Bone marrow (tissue), 2 donors: ENCODE data around the gene GABRG3.
"Not testable (repeated sequence)": the region's sequence is repeated elsewhere in the genome, so short reads cannot be mapped to it uniquely, and the experiment has no call there.

ENCODE experiments used
- DNase-seq, 2 donors: peaks; one replicate each; lab custom pipeline; 2025; lab: John Stamatoyannopoulos, UW

GABRG3 gene

GRCh38 chr15:27182561-27183110, 211.7 kb downstream of the GABRG3 start:
- no peak for DNase-seq

GRCh38 chr15:27183201-27183600, 212.2 kb downstream of the GABRG3 start:
- no peak for DNase-seq

- DNase-seq: not testable (repeated sequence)
Measured at GRCh38 chr15:27191515-27191914, 220.5 kb downstream of the GABRG3 start.

GRCh38 chr15:27196691-27197090, 225.7 kb downstream of the GABRG3 start:
- DNase-seq: no peak

- no peak for DNase-seq
Measured at GRCh38 chr15:27201425-27201824, 230.4 kb downstream of the GABRG3 start.

GRCh38 chr15:27210176-27210575, 239.2 kb downstream of the GABRG3 start:
- no peak for DNase-seq

DNA sequence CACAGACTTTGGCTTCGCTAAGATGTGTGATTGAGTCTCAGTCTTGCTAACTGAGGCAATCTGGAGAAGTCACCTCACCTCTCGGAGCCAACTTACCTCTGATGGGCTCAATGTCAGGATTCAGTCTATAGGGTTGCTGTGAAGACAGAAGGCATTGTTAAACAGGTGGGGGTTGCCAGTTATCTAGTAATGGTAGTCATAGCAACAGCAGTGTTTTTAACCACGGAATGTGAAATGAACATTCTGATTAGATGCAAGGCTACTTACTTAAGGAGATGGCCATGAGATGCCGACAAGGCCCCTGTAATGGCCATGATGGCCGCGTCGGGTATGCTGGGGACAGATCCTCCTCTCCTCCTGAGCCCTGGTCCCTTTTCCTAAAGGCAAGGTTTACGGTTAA, 243.1 kb downstream of the GABRG3 start:
- no peak for DNase-seq

GRCh38 chr15:27214961-27215360, 244.0 kb downstream of the GABRG3 start:
- no peak for DNase-seq

DNA sequence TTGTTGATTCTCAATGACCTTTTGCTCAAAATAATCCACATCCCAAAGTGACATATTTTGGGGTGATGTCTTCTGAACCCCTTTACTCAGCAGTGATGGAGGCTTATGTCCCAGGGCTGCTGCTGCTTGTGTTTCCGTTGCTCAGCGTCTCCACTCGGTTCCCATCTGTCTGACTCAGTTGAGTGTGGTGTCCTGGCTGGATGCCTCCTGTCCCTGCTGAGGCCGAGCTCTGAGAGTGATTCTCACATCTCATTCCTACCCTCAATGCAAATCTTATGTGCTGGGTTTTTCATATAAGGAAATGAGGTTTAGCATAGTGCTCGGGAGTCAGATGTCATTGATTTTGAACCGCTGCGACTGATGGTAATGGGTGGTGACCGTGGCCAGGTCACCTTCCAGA, 247.4 kb downstream of the GABRG3 start:
- no peak for DNase-seq

- DNase-seq: no peak
Measured at GRCh38 chr15:27219636-27220035, 248.7 kb downstream of the GABRG3 start.

- DNase-seq: no peak
Measured at GRCh38 chr15:27220199-27220598, 249.2 kb downstream of the GABRG3 start.

DNA sequence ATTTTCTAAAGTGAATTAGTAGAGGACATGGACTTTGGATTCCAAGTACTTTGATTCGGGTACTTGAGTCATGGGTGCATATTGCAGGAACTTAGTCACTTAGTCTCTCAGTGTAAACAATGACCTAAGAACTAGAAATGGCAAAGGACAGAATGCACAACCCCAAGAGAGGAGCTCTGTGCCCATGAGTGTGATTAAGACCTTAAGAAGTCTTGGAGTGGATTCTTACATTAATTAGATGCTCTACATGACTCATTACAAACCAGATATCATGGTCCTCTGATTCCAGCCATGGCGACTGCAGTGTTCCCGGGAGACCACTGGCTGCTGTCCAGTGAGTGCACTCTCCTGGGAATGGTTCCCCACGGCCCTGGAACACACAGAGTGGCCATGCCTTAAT, 251.5 kb downstream of the GABRG3 start:
- DNase-seq: no peak

- DNase-seq: no peak
Measured at GRCh38 chr15:27223179-27223578, 252.2 kb downstream of the GABRG3 start.

GRCh38 chr15:27231811-27232210, 260.8 kb downstream of the GABRG3 start:
- no peak for DNase-seq

DNA sequence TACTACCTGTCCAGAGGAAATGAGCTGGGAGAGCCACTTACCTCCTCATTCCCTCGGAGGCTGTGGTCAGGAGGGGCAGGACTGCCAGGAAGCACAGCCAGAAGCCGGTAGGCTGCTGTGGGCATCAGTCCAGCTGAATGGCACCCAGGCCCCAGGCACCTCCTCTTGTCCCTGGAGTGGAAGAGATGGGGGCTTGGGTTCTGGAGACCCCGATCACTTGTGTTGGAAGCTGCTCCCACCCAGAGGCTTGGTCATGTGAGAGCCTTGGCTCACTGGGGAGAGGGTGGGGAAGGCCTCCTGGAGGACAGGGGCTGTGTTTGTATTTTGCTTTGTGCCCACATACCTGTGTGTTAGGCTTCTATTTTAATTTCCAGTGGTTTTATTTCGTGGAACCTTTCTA, 261.9 kb downstream of the GABRG3 start:
- DNase-seq: no peak

DNA sequence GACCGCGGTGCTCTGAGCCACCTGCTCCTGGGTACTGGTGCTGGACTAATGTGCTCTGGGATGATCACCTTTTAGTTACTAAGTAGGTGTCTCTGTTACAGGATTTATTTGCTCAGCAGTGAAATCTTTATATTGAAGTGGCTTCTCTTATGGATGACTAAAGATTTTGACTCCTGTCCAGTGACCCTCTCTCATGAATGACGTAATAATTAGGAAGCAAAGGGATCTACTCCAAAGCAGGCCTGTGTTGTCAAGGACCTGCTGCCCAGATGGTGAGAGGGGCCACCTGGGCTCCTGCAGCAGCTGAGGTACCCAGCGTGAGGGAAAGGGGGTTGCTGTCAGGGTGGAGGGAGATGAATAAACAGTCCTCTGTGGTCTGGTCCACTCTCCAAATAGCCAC, 263.6 kb downstream of the GABRG3 start:
- no peak for DNase-seq

DNA sequence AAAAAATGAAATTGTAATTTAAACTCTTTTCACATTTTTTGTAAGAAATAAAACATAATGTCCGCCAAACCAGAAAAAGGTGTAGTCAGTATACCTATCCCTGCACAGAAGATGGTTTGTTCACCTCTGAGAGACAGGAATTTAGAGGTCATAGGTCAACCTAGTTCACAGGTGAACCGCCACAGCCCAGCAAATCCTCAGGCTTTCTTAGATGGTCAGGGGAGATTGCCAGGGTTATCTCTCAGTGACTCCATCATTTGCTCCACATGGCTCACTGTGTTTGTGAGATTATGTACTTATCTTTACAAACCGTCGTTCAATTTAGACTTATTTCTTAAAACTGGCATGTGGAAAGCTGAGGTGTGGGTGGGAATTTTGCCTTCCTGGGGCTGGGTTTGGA, 264.2 kb downstream of the GABRG3 start:
- DNase-seq: no peak

DNA sequence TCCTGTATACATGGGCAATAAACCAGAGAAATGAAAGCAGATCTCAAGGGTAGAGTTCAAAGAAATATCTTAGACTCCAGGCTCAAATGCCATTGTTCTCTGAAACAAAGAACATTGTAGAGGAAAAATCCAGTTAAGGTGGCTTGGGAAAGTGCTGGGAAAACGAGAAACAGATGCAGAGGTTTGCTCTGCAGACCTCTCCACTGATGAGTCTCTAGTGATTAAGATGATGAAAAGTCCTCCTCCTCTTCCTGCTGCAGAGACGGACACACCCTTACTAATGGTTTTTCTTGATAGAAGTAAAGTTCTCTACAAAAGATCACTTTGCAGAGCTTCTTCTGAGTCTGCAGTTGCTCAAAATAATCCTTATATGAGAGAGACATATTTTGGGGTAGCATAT, 264.7 kb downstream of the GABRG3 start:
- DNase-seq: no peak

DNA sequence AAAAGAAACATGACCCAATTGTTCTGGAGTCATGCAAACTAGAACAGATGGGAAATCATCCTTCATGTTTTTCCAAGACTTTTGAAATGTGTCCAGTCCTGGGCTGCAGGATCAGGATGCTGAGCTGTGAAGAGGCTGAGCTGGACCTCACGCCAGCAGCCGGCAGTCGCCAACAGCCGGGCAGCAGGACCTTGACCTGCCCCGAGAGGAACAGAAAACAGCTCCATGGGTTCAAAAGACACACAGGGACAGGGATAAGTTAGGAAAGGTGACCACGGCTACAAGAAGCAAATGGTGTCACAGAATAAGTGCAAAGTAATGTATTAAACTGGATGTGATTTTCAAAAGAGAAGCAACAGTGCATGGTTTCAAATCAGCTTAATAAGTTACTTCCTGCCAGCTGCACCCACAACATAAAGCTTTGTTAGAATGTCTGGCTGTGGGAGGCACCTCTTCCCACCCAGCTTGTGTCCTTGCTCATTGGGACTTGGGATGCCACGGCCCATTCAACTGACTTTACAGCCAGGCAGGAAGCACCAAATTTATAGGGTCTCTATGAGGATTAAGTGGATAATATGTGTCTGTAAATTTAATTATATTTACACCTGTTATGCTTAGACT, 266.4 kb downstream of the GABRG3 start:
- no peak for DNase-seq

DNA sequence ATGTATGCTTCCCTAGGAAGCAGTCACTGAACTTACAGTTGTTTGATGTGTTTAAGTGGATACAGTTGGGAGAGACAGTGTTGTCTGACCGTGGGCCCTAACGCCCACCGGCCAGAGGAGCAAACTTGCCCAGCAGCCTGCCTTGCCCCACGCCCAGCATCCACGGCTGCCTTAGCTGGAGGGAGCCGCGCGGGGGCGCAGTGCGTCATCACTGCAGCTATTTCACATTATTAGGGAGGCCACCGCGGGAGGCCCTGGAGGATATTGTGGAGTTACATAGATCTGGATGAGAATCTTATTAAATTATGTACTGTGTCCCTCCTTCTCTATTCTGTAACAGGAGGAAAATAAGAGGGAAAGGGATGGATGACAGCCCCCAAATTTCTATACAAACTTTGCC, 267.2 kb downstream of the GABRG3 start:
- no peak for DNase-seq

DNA sequence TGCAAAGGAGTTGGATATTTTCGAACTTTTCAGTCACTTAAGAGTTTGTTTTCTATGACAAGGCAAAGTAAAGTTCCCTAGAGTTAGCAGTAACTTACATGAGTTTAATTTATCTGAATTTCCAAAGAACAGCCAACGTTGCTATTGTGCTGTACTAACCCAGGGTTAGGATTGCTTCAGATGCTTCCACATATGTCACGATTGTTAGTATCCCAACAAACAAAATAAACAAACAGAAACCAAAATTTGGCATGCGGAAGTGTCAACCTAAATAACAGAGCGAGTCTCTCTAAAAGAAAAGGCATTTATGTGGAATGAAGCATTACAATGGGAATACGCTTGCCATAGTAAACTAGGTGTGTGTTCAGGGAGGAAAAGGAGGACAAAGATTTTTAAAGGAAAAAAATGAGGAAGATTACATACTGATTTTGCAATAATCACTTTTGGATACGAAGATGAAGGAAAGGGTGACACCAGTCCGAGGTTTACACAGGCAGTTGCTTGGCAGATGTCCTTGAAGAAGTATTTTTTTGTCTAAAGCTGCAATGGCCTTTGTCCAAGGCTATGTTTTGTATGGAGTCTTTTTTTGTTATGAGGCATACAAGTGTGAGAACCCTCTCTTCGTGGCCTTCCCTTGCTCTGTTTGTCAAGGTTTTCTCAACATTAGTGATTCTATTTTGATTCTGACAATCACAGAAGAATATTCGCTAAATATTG, 267.9 kb downstream of the GABRG3 start:
- DNase-seq: no peak

GRCh38 chr15:27241943-27242342, 271.0 kb downstream of the GABRG3 start:
- DNase-seq: no peak

DNA sequence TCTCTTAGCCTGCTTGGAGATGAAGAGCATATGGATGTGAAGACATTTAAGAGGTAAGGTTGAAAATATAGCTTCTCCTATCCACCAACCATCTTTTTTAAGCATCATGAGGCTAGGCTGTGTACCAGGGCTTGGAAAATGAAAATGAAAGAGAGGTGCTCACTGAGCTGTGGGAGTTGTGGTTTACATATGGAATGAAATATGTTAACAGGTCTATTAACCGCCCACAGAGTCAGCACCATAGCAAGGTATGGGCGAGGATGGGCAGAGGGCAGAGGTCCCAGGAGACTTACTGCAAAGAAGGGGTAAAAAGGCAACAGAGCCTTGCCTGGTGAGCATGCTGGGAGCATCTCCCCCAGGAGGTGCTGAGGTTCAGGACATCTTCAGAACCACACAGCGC, 273.1 kb downstream of the GABRG3 start:
- no peak for DNase-seq

- DNase-seq: no peak
Measured at GRCh38 chr15:27248251-27248650, 277.3 kb downstream of the GABRG3 start.
